Activated naive CD4-positive, alpha-beta T cell treated with Interleukin-2 at 50 U/mL for 16 hours (primary cell): ENCODE data around the gene HELZ.
"Not testable (repeated sequence)": the region's sequence is repeated elsewhere in the genome, so short reads cannot be mapped to it uniquely, and the experiment has no call there.

Experiments
- DNase-seq: peaks from one replicate; pipeline ENCODE4 v3.0.0-alpha.2; 2020

HELZ gene

GRCh38 chr17:67111808-67112207, 133.2 kb downstream of the HELZ start:
- DNase-seq: no peak

- no peak for DNase-seq
Measured at GRCh38 chr17:67111327-67111726, 133.7 kb downstream of the HELZ start.

- DNase-seq: no peak
Measured at GRCh38 chr17:67110619-67111018, 134.4 kb downstream of the HELZ start.

GRCh38 chr17:67109111-67109510, 135.9 kb downstream of the HELZ start:
- no peak for DNase-seq

- DNase-seq: no peak
Measured at GRCh38 chr17:67107811-67108775, 136.9 kb downstream of the HELZ start.

GRCh38 chr17:67107171-67107570, 137.8 kb downstream of the HELZ start:
- DNase-seq: no peak

- DNase-seq: no peak
Measured at GRCh38 chr17:67105213-67105612, 139.8 kb downstream of the HELZ start.

GRCh38 chr17:67104641-67105040, 140.4 kb downstream of the HELZ start:
- not testable (repeated sequence) for DNase-seq

- no peak for DNase-seq
Measured at GRCh38 chr17:67098006-67098405, 147.0 kb downstream of the HELZ start.

GRCh38 chr17:67096609-67097008, 148.4 kb downstream of the HELZ start:
- DNase-seq: no peak

- DNase-seq: no peak
Measured at GRCh38 chr17:67095803-67096202, 149.2 kb downstream of the HELZ start.

- DNase-seq: not testable (repeated sequence)
Measured at GRCh38 chr17:67095291-67095690, 149.7 kb downstream of the HELZ start.

- DNase-seq: no peak
Measured at GRCh38 chr17:67093348-67093747, 151.6 kb downstream of the HELZ start.

GRCh38 chr17:67092710-67093109, 152.3 kb downstream of the HELZ start:
- not testable (repeated sequence) for DNase-seq

- no peak for DNase-seq
Measured at GRCh38 chr17:67092291-67092690, 152.7 kb downstream of the HELZ start.

GRCh38 chr17:67090341-67090740, 154.7 kb downstream of the HELZ start:
- no peak for DNase-seq

GRCh38 chr17:67088639-67089038, 156.4 kb downstream of the HELZ start:
- DNase-seq: no peak

- DNase-seq: no peak
Measured at GRCh38 chr17:67085406-67085805, 159.6 kb downstream of the HELZ start.

- DNase-seq: no peak
Measured at GRCh38 chr17:67082107-67082506, 162.9 kb downstream of the HELZ start.

- no peak for DNase-seq
Measured at GRCh38 chr17:67080804-67081203, 164.2 kb downstream of the HELZ start.

GRCh38 chr17:67079491-67079890, 165.5 kb downstream of the HELZ start:
- DNase-seq: no peak

- no peak for DNase-seq
Measured at GRCh38 chr17:67078292-67078691, 166.7 kb downstream of the HELZ start.

GRCh38 chr17:67076290-67076689, 168.7 kb downstream of the HELZ start:
- DNase-seq: no peak

GRCh38 chr17:67074781-67075180, 170.2 kb downstream of the HELZ start:
- DNase-seq: no peak

GRCh38 chr17:67072885-67073284, 172.1 kb downstream of the HELZ start:
- no peak for DNase-seq
